Measurements from ENCODE around the gene KCNA1.
"Not testable (repeated sequence)": the region's sequence is repeated elsewhere in the genome, so short reads cannot be mapped to it uniquely, and the experiment has no call there.

Gene KCNA1

GRCh38 chr12:4909734-4910501 lies at the start of gene KCNA1:
KCNA1 (plus strand) TSS chr12:4909905; CDS start chr12:4911379, 1,474 bp downstream.
- DNase-seq (ENCODE audit: low spot score): no peak

GRCh38 chr12:4860741-4861140 lies 49.0 kb upstream of the KCNA1 start:
- no peak for DNase-seq (ENCODE audit: low spot score)

- DNase-seq (ENCODE audit: low spot score): no peak
Measured at GRCh38 chr12:4862809-4863208, 46.9 kb upstream of the KCNA1 start.

GRCh38 chr12:4864575-4864974 lies 45.1 kb upstream of the KCNA1 start:
- DNase-seq (ENCODE audit: low spot score): no peak

- DNase-seq (ENCODE audit: low spot score): no peak
Measured at GRCh38 chr12:4865246-4865645, 44.5 kb upstream of the KCNA1 start.

GRCh38 chr12:4866299-4866698 lies 43.4 kb upstream of the KCNA1 start:
- DNase-seq (ENCODE audit: low spot score): no peak

GRCh38 chr12:4867384-4867783 lies 42.3 kb upstream of the KCNA1 start:
- no peak for DNase-seq (ENCODE audit: low spot score)

- DNase-seq (ENCODE audit: low spot score): no peak
Measured at GRCh38 chr12:4870423-4870822, 39.3 kb upstream of the KCNA1 start.

- no peak for DNase-seq (ENCODE audit: low spot score)
Measured at GRCh38 chr12:4871514-4871913, 38.2 kb upstream of the KCNA1 start.

GRCh38 chr12:4873947-4874346 lies 35.8 kb upstream of the KCNA1 start:
- no peak for DNase-seq (ENCODE audit: low spot score)

GRCh38 chr12:4874671-4875070 lies 35.0 kb upstream of the KCNA1 start:
- no peak for DNase-seq (ENCODE audit: low spot score)

GRCh38 chr12:4879481-4879880 lies 30.2 kb upstream of the KCNA1 start:
- not testable (repeated sequence) for DNase-seq (ENCODE audit: low spot score)

GRCh38 chr12:4881266-4882064 lies 28.2 kb upstream of the KCNA1 start:
- DNase-seq (ENCODE audit: low spot score): no peak

GRCh38 chr12:4891866-4892265 lies 17.8 kb upstream of the KCNA1 start:
- DNase-seq (ENCODE audit: low spot score): no peak

- DNase-seq (ENCODE audit: low spot score): no peak
Measured at GRCh38 chr12:4892418-4892817, 17.3 kb upstream of the KCNA1 start.

GRCh38 chr12:4894019-4894418 lies 15.7 kb upstream of the KCNA1 start:
- DNase-seq (ENCODE audit: low spot score): no peak

GRCh38 chr12:4899364-4899763 lies 10.3 kb upstream of the KCNA1 start:
- no peak for DNase-seq (ENCODE audit: low spot score)

GRCh38 chr12:4900327-4900726 lies 9.4 kb upstream of the KCNA1 start:
- no peak for DNase-seq (ENCODE audit: low spot score)

GRCh38 chr12:4905316-4905715 lies 4.4 kb upstream of the KCNA1 start:
- no peak for DNase-seq (ENCODE audit: low spot score)

- DNase-seq (ENCODE audit: low spot score): no peak
Measured at GRCh38 chr12:4908684-4909409, 858 bp upstream of the KCNA1 start.

GRCh38 chr12:4909410-4909733 lies 333 bp upstream of the KCNA1 start:
- no peak for DNase-seq (ENCODE audit: low spot score)

GRCh38 chr12:4910502-4911315 lies 1.0 kb downstream of the KCNA1 start:
- no peak for DNase-seq (ENCODE audit: low spot score)

Measured in HuH-7.5 (cell line).